Kidney epithelial cell (primary cell): ENCODE measurements around the gene SPON1. TPM values are rescaled to one million over a fixed set of nuclear protein-coding genes. Genes with fewer than 3 reads are reported as not detected.

Experiments
- DNase-seq: peaks from one replicate; pipeline ENCODE4 v3.0.0-alpha.2; 2010; ENCODE audit warnings: low read depth
- H3K27me3 ChIP-seq: 2 replicates; pipeline ENCODE4 v1.6.0; 2011; ENCODE audit warnings: low read length; ENCODE audit not compliant: control insufficient read depth, insufficient read depth
- H3K36me3 ChIP-seq: 2 replicates; pipeline ENCODE4 v1.5.1; 2011; ENCODE audit warnings: low read length; ENCODE audit not compliant: control insufficient read depth, insufficient read depth
- H3K4me3 ChIP-seq: 2 replicates; pipeline ENCODE4 v1.5.1; 2011; ENCODE audit warnings: low read depth, mild to moderate bottlenecking, control low read depth, low read length
- CTCF ChIP-seq: IDR thresholded peaks from 2 replicates; pipeline ENCODE4 v1.5.1; 2011; ENCODE audit warnings: mild to moderate bottlenecking, moderate library complexity, low read length, control low read depth, inconsistent platforms; ENCODE audit not compliant: insufficient read depth, poor library complexity, severe bottlenecking
- total RNA-seq: library from RNA; depleted of rRNA; stranded (reverse); fragments of >200 nt; gene quantifications from 2 replicates; pipeline ENCODE4 v1.2.3, GENCODE V29; 2015

Gene SPON1
- total RNA-seq, 1 donor from 2014 or later, result 3.7 TPM

- Histone ChIP-seq H3K4me3 (no peak overlapping the region), H3K27me3 (no peaks in the 10 kb centered on the region), H3K36me3 (no peaks in the 10 kb centered on the region)
- no peak for TF ChIP-seq CTCF
- no peak for DNase-seq
Measured at GRCh38 chr11:13952221-13952620, 10.3 kb upstream of the SPON1 start.

GRCh38 chr11:13952668-13953067 is 9.9 kb upstream of the SPON1 start:
- Histone ChIP-seq H3K36me3 (no peaks in the 10 kb centered on the region), H3K27me3 (no peaks in the 10 kb centered on the region), H3K4me3 (no peak overlapping the region)
- no peak for DNase-seq
- TF ChIP-seq CTCF, result no peak

GRCh38 chr11:13954591-13954990 is 7.9 kb upstream of the SPON1 start:
- H3K27me3 ChIP-seq, result peaks cover under 1% of the 10 kb centered on the region
- no peaks in the 10 kb centered on the region for H3K36me3 ChIP-seq
- H3K4me3 ChIP-seq, result no peak overlapping the region
- no peak for TF ChIP-seq CTCF
- DNase-seq, result no peak

GRCh38 chr11:13955971-13956421 is 6.5 kb upstream of the SPON1 start:
- H3K27me3 ChIP-seq, result peaks cover 4% of the 10 kb centered on the region
- TF ChIP-seq CTCF, result peak; percentile 82
- no peak overlapping the region for H3K4me3 ChIP-seq
- no peaks in the 10 kb centered on the region for H3K36me3 ChIP-seq
- no peak for DNase-seq

- TF ChIP-seq CTCF, result no peak
- Histone ChIP-seq H3K36me3 (no peaks in the 10 kb centered on the region), H3K4me3 (no peak overlapping the region), H3K27me3 (peaks cover 6% of the 10 kb centered on the region)
- DNase-seq, result no peak
Measured at GRCh38 chr11:13956988-13957387, 5.5 kb upstream of the SPON1 start.

GRCh38 chr11:13958641-13959400 is 3.7 kb upstream of the SPON1 start:
- Histone ChIP-seq H3K4me3 (no peak overlapping the region), H3K36me3 (no peaks in the 10 kb centered on the region), H3K27me3 (peaks cover 21% of the 10 kb centered on the region)
- no peak for DNase-seq
- TF ChIP-seq CTCF, result no peak
